ENCODE measurements around the gene EBF4.

EBF4 gene

DNA sequence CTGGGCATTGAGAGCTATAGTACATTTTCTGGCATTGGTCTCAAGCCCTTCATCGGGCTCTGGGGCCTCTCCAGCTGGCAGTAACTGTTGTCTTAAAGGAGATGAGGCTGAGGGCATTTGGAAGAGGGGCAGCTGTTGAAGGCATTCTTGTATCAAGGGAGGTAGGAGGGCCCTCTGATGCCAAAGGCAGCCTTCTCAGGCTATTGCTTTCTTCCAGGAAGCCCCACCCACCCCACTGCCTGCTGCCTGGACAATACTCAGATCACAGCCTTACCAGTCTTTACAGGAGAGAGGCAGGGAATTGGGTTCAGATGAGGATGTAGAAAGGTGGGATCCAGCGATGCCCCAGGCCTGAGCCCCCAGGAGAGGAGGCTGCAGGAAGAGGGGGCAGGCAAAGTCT lies 61.8 kb downstream of the EBF4 start:
- TF ChIP-seq, protein P1, sequence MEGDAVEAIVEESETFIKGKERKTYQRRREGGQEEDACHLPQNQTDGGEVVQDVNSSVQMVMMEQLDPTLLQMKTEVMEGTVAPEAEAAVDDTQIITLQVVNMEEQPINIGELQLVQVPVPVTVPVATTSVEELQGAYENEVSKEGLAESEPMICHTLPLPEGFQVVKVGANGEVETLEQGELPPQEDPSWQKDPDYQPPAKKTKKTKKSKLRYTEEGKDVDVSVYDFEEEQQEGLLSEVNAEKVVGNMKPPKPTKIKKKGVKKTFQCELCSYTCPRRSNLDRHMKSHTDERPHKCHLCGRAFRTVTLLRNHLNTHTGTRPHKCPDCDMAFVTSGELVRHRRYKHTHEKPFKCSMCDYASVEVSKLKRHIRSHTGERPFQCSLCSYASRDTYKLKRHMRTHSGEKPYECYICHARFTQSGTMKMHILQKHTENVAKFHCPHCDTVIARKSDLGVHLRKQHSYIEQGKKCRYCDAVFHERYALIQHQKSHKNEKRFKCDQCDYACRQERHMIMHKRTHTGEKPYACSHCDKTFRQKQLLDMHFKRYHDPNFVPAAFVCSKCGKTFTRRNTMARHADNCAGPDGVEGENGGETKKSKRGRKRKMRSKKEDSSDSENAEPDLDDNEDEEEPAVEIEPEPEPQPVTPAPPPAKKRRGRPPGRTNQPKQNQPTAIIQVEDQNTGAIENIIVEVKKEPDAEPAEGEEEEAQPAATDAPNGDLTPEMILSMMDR (IDR thresholded peaks at IDR 0.05) = no peak
- no peak overlapping the region for H2AFZ ChIP-seq

DNA sequence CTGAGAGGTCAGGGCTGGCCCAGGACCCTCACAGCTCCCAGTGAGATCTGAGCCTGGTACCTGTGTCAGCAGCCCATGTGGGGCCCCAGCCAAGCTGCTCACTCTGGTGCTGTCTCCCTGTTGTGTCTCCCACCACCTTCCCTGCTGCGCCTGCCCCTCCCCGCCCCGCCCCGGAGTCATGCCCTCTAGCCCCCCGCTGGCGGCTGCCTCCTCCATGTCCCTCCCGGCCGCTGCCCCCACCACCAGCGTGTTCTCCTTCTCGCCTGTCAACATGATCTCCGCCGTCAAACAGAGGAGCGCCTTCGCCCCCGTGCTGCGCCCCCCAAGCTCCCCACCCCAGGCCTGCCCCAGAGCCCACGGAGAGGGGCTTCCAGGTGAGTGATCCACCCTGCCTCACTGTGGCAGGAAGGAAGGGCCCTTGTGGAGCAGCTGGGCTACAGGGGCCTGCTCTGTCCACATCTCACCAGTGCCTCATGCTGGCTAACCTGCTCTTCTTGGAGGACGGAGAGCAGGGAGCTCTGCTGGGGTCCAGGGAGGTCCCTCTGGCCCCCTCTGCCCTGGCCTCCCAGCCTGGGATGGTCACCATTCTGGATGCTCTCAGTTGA lies 63.0 kb downstream of the EBF4 start:
- Histone ChIP-seq H2AFZ (no peak overlapping the region), H3K27me3 (ENCODE audit: control insufficient read depth, insufficient read depth, low read length) (no peaks in the 10 kb centered on the region), H3K4me1 (peaks cover 4% of the 10 kb centered on the region), H3K9me3 (ENCODE audit: control insufficient read depth, low read length) (no peaks in the 10 kb centered on the region), H3K9ac (no peak overlapping the region), H3K27ac (no peak overlapping the region), H3K4me3 (ENCODE audit: low read depth, low read length) (no peak overlapping the region), H3K36me3 (ENCODE audit: control insufficient read depth, insufficient read depth, low read length) (no peaks in the 10 kb centered on the region), H3K4me2 (ENCODE audit: low read length) (no peak overlapping the region), H3K79me2 (no peaks in the 10 kb centered on the region)
- TF ChIP-seq, protein P1 (IDR thresholded peaks at IDR 0.05) = no peak

More for the DNA sequence above, 61.8 kb downstream of the EBF4 start:
- H3K27me3 ChIP-seq (ENCODE audit: control insufficient read depth, insufficient read depth, low read length) = no peaks in the 10 kb centered on the region
- H3K4me3 ChIP-seq (ENCODE audit: low read depth, low read length) = no peak overlapping the region
- H3K36me3 ChIP-seq (ENCODE audit: control insufficient read depth, insufficient read depth, low read length) = no peaks in the 10 kb centered on the region
- no peak overlapping the region for H3K9ac ChIP-seq
- no peaks in the 10 kb centered on the region for H3K79me2 ChIP-seq
- no peak overlapping the region for H3K27ac ChIP-seq
- H3K4me1 ChIP-seq = peaks cover 4% of the 10 kb centered on the region
- H3K4me2 ChIP-seq (ENCODE audit: low read length) = no peak overlapping the region
- H3K9me3 ChIP-seq (ENCODE audit: control insufficient read depth, low read length) = no peaks in the 10 kb centered on the region

DNA sequence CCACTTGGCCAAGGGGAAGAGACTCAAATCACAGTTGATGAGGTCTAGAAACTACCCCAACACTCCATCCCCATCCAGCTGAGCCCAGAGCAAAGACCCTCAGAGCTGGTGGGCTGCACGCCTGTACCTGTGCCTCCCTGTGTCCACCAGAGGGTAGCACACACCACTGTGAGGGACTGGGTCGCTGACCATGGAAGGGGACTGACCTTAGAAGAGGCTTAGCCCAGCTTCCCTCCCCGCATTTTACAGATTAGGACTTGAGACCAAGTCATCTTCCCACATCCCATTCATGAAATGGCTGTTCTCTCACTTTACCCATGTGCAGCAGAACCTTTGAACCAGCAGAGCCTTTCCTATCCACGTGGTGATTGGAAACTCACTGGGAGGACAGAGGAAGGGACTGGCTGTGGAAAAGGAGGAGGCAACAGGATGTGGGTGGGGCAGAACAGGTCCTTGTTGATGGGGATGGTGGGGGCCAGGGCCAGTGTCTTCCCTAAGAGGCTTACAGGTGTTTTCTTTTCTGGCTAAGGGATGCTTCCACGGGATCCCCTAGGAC lies 63.6 kb downstream of the EBF4 start:
- Histone ChIP-seq H3K9me3 (ENCODE audit: control insufficient read depth, low read length) (no peaks in the 10 kb centered on the region), H3K79me2 (no peaks in the 10 kb centered on the region), H3K36me3 (ENCODE audit: control insufficient read depth, insufficient read depth, low read length) (no peaks in the 10 kb centered on the region), H3K4me1 (peaks cover 4% of the 10 kb centered on the region), H3K9ac (no peak overlapping the region), H3K27me3 (ENCODE audit: control insufficient read depth, insufficient read depth, low read length) (no peaks in the 10 kb centered on the region), H2AFZ (no peak overlapping the region), H3K4me3 (ENCODE audit: low read depth, low read length) (no peak overlapping the region), H3K27ac (no peak overlapping the region), H3K4me2 (ENCODE audit: low read length) (no peak overlapping the region)
- TF ChIP-seq, protein P1 (IDR thresholded peaks at IDR 0.05) = peak; percentile 24

DNA sequence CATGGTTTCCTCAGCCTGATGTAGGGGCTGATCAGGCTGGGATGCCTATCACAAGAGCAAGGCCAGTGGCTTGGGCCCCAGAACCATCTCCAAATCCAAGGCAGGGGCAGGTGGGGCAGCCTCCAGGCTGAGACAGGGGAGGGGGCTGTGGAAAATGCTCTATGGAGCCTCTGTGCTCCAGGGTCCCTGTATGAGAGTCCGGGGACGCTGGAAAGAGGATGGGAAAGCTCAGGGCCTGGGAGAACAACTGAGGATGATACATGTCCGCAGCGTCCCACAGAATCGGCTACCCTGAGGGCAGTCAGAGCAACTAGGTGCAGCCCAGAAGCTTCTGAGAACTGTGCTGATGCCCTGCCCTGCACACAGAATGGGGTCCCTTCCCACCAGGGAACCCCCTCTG lies 64.4 kb downstream of the EBF4 start:
- no peak overlapping the region for H3K9ac ChIP-seq

More for the DNA sequence above, 64.4 kb downstream of the EBF4 start:
- Histone ChIP-seq H3K9me3 (ENCODE audit: control insufficient read depth, low read length) (no peaks in the 10 kb centered on the region), H3K4me1 (peaks cover 4% of the 10 kb centered on the region), H3K4me3 (ENCODE audit: low read depth, low read length) (no peak overlapping the region), H2AFZ (no peak overlapping the region), H3K36me3 (ENCODE audit: control insufficient read depth, insufficient read depth, low read length) (no peaks in the 10 kb centered on the region), H3K27ac (no peak overlapping the region), H3K4me2 (ENCODE audit: low read length) (no peak overlapping the region), H3K79me2 (no peaks in the 10 kb centered on the region), H3K27me3 (ENCODE audit: control insufficient read depth, insufficient read depth, low read length) (no peaks in the 10 kb centered on the region)
- TF ChIP-seq, protein P1 (IDR thresholded peaks at IDR 0.05) = no peak
